GM21381 (cell line): Measurements from ENCODE around the gene C12orf50.
"Not testable (repeated sequence)": the region's sequence is repeated elsewhere in the genome, so short reads cannot be mapped to it uniquely, and the experiment has no call there.

Experiments
- ATAC-seq: cut with Tn5 transposase; IDR thresholded peaks from one replicate; pipeline ENCODE4 v1.9.1; 2021; ENCODE audit warnings: mild to moderate bottlenecking, moderate library complexity; ENCODE audit not compliant: unreplicated experiment

C12orf50 gene, protein sequence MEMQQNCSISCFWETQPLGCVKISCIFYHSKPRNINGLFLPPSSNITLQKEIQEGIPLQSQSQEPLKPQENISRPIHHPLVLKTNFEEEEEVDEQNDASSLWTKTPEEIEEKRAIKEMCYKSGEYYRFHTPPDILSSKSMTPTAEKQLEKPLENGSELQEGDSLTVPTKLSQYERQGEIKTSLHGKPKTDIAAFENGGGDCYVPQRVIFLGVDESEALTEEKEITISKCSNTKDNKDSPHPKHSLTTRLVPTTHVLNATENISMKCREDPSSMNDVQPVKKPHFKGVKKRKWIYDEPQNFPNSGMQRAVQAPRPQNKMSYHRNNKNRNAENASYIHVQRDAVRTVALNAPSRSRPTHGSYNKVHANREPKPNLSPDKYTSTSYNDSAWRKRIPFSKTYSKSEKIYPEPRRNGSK

GRCh38 chr12:88029093-88029665 lies at the start of gene C12orf50:
Gene C12orf50 (minus strand): TSS chr12:88029401. CDS start chr12:88026962, 2,439 bp downstream.
- ATAC-seq = no peak

DNA sequence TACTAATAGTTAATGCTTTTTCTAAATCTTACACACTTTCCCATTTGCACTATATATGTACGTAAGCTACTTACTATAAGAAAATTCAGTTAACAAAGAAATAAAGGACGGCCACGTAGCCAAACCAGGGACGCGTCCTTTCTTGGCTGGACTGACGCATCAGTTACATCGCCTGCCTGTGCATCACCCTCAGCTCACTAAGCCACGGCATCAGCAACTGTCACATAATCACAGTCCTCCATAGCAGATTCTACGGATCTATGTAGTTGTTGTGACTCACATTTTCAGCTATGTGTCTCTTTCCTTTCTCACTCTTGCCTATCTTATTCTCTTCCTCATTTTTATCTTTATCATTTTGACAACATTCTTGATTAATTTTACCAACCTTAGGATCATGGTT lies 38.1 kb upstream of the C12orf50 start:
- no peak for ATAC-seq

DNA sequence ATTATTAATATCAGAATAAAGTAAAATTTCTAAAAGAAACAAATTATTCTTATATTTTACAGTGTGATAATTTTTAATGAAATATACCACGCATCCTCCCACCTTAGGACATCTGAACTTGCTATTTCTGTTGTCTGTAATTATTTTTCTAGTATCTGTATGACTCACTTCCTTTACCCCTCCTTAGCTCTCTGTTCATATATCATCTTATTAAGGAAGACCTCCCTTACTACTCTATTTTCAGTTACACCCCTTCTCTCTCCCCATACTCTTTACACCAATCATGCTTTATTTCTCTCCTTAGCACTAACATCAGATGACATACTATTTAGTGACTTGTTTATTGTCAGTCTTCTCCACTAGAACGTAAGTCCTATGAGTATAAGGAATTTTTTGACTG lies 34.2 kb upstream of the C12orf50 start:
- peak; percentile 84 for ATAC-seq

- ATAC-seq = peak; percentile 81
These were observed 33.3 kb upstream of the C12orf50 start for GRCh38 chr12:88062474-88062873.

DNA sequence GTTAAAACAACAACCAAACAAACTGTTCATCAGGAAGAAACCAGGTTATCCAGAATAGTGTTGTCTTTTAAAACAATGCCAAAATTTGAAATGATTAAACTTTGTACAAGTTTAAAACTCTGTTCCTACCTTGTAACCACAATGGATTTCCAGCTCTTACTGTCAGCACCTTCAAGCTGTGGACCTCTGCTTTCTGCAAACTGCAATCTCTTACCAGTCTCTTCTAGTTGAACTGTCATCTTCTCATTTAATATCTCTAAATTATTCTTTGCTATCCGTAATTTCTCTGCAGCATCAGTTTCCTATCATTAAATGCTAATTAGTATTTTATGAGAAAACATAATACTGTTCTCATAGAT lies 29.5 kb upstream of the C12orf50 start:
- ATAC-seq = no peak

DNA sequence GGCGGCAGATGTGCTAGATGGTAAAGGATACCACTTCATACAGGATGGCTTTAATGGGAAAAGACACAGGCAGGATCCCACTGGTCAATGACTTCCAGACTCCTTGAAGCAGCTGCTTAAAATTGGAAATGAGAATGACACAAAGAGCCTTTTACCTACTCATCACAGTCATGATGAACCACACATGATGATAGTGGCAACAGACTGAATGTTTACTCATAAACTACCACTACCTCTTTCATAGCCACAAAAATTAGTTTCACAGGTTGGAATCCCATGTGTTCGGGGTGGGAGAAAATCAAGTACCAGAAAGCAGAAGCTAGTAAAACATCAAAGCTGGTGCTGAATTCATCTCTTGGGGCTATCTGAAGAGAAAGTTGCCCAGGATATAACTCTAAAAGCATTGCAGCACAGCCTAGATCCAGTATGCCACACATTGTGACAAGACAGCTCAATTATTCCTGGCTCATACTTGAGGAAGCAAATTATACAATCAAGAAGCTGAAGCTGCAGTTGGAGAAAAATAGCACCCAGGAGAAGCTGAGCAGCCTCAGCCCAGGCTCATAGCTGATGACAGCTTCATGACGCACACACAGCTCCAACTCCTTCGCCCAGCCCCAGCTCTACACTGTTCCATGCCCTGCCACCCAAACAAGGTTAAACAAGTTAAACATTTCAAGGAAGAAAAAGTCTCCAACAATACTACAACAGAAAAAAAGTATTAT lies 29.0 kb upstream of the C12orf50 start:
- ATAC-seq = no peak

DNA sequence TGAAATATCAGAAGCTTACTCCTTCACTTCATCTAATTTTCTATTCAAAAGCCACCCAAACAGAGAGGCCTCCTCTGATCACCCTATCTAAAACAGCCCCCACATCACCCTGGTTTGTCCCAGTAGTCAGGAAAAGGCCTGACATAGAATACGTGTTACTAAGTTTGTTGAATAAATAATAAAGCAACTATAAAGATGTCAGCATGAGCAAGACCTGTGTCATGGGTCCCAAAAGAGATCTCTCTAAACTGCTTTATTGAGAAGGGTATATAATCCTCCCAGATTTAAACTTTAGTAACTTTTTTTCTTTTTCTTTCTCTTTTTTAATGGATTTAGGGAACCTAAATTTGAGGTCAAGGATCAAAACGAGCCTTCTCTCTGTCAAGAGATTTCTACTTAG lies 27.4 kb upstream of the C12orf50 start:
- no peak for ATAC-seq

DNA sequence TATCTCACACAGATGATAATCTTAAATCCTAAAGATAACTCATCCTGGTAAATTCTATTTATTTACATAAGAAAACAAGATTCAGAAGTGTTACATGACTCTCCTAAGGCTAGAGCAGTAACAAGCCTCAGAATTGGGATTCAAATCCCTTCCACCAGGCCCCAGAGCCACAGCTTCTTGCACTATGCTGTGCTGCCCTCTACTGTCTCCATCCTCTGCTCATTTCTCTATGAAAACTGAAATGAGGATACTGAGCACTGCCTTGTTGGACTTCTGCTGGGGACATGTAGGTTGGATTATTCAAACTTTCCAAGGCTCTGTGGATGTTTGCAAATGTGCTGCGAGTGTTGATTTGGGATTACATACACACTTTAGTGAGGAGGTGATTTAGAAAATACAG lies 23.5 kb upstream of the C12orf50 start:
- ATAC-seq = no peak

- ATAC-seq = no peak
These were observed 14.8 kb upstream of the C12orf50 start for GRCh38 chr12:88044035-88044434.

- ATAC-seq = no peak
These were observed 8.6 kb upstream of the C12orf50 start for GRCh38 chr12:88037770-88038169.

DNA sequence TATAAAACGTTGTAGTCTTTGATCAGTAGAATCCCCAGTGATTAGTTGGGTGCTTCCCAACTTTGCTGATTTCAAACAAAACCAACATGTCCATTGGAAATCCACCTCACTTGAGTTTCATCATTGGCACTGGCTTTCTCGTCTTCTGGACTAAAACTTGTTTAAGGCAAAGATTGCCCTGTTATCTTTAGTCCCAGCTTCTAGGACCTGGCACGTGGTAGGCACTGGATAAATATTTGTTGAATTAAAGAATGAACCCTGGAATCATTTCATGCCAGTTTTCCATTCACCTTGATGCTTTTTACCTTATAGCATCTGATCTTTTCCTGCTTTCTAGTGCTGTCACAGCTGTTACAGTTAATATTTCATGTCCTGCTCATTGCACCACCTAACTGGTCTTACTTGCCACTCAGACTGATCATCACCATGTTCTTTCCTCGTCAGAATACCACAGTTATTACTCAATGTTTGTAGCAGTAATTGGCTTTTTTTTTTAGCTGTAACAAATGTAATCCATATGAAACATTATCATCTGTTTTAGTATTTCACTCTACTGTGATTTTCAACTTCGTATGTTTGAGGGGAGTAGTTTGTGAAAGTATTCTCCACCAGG lies 7.3 kb upstream of the C12orf50 start:
- no peak for ATAC-seq

- peak; percentile 11 for ATAC-seq
These were observed 6.7 kb upstream of the C12orf50 start for GRCh38 chr12:88035907-88036289.

- ATAC-seq = peak; percentile 100
These were observed 6.2 kb upstream of the C12orf50 start for GRCh38 chr12:88035271-88035906.

GRCh38 chr12:88031161-88031560 lies 2.0 kb upstream of the C12orf50 start:
- not testable (repeated sequence) for ATAC-seq

DNA sequence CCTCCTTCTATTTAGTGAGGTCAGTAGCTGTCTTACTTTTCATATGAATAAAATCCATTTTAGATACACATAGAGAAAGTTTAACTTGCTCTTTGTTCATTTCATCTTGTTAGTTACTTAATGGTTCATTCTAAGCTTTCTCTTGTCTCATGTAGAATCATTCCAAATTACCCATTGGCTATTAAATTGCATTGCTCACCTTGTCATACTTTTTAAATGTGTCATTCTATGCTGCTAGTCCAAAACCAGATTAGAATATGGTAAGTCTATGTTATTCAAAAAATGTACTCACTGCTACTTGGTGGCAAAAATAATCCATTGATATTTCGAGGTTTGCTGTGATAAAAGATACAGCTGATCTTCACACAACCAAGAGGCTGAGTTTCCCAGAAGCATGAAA lies 3.0 kb downstream of the C12orf50 start:
- ATAC-seq = no peak

DNA sequence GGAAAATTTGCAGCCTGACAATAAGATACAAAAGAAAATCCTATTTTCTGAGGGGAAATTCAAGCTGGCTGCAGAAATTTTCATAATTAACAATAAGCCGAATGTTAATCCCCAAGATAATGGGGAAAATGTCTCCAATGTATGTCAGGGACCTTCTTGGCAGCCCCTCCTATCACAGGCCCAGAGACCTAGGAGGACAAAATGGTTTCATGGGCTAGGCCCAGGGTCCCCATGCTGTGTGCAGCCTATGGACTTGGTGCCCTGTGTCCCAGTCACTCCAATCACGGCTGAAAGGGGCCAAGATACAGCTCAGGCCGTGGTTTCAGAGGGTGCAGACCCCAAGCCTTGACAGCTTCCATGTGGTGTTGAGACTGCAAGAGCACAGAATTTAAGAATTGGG lies 11.2 kb downstream of the C12orf50 start:
- ATAC-seq = no peak

DNA sequence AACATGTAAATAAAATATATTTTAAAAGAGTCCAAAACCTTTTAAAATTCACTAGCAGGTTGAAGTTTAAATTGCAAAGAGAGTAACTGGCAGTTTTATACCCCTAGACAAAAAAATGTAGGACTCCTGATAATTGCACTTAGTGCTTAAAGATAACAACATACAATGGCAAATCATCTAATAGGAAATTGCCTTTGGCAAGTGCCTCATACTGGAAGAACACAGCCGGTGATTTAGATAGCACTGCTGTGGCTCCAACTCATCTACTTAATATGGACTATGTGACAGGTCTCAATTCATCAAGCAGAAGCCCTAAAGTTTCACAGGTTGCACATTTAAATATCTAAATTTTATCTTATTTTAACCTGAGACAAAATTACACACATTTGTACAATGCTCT lies 13.4 kb downstream of the C12orf50 start:
- ATAC-seq = no peak

- no peak for ATAC-seq
These were observed 17.4 kb downstream of the C12orf50 start for GRCh38 chr12:88011755-88012154.

DNA sequence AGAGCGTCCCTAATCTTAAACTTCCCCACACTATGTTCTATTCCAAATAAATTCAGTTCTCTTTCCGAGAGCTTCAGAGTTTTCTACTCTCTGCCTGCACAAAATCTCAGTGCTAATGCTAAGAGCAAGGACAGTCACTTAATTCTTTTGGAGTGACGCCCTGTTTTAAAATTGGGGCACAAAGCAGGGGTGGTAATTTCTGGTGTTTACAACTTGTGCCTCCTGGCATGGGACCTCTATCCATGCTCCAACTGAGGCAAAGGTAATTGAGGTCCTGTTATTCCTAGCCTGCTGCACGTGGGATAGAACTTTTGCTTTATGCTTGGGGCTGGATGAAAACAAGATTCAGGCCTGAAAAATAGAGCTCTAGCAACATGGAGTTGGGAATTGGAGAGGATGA lies 22.9 kb downstream of the C12orf50 start:
- no peak for ATAC-seq

- no peak for ATAC-seq
These were observed 27.9 kb downstream of the C12orf50 start for GRCh38 chr12:88001327-88001726.

GRCh38 chr12:87995581-87996178 lies 33.5 kb downstream of the C12orf50 start:
- peak; percentile 91 for ATAC-seq
